KMS-11 (cell line): ENCODE data around the gene SYF2.
"Not testable (repeated sequence)": the region's sequence is repeated elsewhere in the genome, so short reads cannot be mapped to it uniquely, and the experiment has no call there.

Experiments
- H2AFZ ChIP-seq: fragments of 200-600 bp; sonication (generic); 2 replicates; pipeline ENCODE4 v1.6.1; 2016; ENCODE audit warnings: antibody characterized with exemption, mixed run types, low read depth
- H3K27ac ChIP-seq: fragments of 200-600 bp; sonication (generic); 2 replicates; pipeline ENCODE4 v1.6.1; 2016; ENCODE audit warnings: mild to moderate bottlenecking, mixed run types
- H3K27me3 ChIP-seq: fragments of 200-600 bp; sonication (generic); 2 replicates; pipeline ENCODE4 v1.6.1; 2017; ENCODE audit warnings: mild to moderate bottlenecking, low read depth, mixed run types, moderate library complexity; ENCODE audit not compliant: insufficient read depth
- H3K36me3 ChIP-seq: fragments of 200-600 bp; sonication (generic); 2 replicates; pipeline ENCODE4 v1.6.1; 2017; ENCODE audit warnings: mild to moderate bottlenecking, mixed run types; ENCODE audit not compliant: insufficient read depth
- H3K4me1 ChIP-seq: fragments of 200-600 bp; sonication (generic); 2 replicates; pipeline ENCODE4 v1.6.1; 2016; ENCODE audit warnings: mild to moderate bottlenecking, low read depth, mixed run types; ENCODE audit not compliant: poor library complexity, severe bottlenecking
- H3K4me2 ChIP-seq: fragments of 200-600 bp; sonication (generic); 2 replicates; pipeline ENCODE4 v1.7.0; 2016; ENCODE audit warnings: mild to moderate bottlenecking, mixed run types
- H3K4me3 ChIP-seq: fragments of 200-600 bp; sonication (generic); IDR thresholded peaks from 2 replicates; pipeline ENCODE4 v1.6.1; 2017; ENCODE audit warnings: low read depth, low read length, mixed read lengths; ENCODE audit not compliant: insufficient read depth
- H3K79me2 ChIP-seq: fragments of 200-600 bp; sonication (generic); 2 replicates; pipeline ENCODE4 v1.6.1; 2016; ENCODE audit warnings: low read depth, mixed run types; ENCODE audit not compliant: insufficient read depth
- H3K9ac ChIP-seq: fragments of 200-600 bp; sonication (generic); 2 replicates; pipeline ENCODE4 v1.6.1; 2016; ENCODE audit warnings: mild to moderate bottlenecking, mixed run types
- H4K20me1 ChIP-seq: fragments of 200-600 bp; sonication (generic); 2 replicates; pipeline ENCODE4 v1.6.1; 2016; ENCODE audit warnings: mild to moderate bottlenecking, mixed run types; ENCODE audit not compliant: insufficient read depth
- TF ChIP-seq, protein P1 (sequence below): fragments of 200-600 bp; sonication (generic); conservative IDR thresholded peaks from 2 replicates; pipeline ENCODE4 v1.6.1; 2017; ENCODE audit warnings: low read depth, mild to moderate bottlenecking, antibody characterized with exemption, low read length, moderate library complexity, mixed read lengths

SYF2 gene

DNA sequence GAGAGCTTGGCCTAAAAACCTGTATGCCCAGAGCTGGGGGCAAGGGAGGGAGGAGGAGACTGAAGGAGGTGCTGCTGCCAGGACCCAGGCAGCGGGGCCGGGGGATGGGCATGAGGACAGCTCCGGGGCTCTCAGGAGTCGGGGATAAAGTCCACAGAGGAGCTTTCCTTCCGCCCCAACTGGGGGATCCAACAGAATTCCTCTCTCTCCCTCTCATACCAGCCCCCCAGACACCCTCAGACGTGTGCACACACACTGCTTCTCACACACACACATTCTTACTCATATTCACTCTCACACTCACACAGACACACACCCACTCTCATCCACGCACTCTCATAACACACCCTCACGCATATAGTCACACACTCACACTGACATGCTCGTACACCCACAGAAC lies 39.1 kb downstream of the SYF2 start:
- no peaks in the 10 kb centered on the region for H3K36me3 ChIP-seq
- no peak overlapping the region for H3K27ac ChIP-seq
- H2AFZ ChIP-seq: no peak overlapping the region
- H3K4me1 ChIP-seq: no peaks in the 10 kb centered on the region
- no peaks in the 10 kb centered on the region for H3K79me2 ChIP-seq
- TF ChIP-seq, protein P1, sequence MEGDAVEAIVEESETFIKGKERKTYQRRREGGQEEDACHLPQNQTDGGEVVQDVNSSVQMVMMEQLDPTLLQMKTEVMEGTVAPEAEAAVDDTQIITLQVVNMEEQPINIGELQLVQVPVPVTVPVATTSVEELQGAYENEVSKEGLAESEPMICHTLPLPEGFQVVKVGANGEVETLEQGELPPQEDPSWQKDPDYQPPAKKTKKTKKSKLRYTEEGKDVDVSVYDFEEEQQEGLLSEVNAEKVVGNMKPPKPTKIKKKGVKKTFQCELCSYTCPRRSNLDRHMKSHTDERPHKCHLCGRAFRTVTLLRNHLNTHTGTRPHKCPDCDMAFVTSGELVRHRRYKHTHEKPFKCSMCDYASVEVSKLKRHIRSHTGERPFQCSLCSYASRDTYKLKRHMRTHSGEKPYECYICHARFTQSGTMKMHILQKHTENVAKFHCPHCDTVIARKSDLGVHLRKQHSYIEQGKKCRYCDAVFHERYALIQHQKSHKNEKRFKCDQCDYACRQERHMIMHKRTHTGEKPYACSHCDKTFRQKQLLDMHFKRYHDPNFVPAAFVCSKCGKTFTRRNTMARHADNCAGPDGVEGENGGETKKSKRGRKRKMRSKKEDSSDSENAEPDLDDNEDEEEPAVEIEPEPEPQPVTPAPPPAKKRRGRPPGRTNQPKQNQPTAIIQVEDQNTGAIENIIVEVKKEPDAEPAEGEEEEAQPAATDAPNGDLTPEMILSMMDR: no peak
- no peak overlapping the region for H3K9ac ChIP-seq
- H3K4me2 ChIP-seq: no peak overlapping the region
- no peaks in the 10 kb centered on the region for H4K20me1 ChIP-seq
- no peaks in the 10 kb centered on the region for H3K27me3 ChIP-seq
- H3K4me3 ChIP-seq: no peak overlapping the region

DNA sequence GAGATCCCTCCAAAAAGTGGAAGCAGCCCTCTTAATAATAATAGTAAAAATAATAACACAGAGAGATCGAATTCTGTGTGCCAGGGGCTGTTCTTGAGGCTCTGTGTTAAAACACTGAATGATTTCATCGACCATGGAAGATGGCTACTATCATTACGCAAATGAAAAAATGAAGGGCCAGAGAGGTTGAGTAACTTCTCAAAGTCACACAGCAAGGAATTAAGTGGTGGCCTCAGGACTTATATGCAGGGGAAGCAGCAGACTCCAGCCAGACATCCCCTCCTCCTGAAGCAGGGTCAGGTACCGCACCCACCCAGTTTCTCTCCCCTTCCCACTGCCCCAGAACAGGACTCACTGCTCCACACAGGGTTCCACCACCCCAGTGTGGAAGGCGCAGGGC lies 40.1 kb downstream of the SYF2 start:
- Histone ChIP-seq H3K79me2 (no peaks in the 10 kb centered on the region), H4K20me1 (no peaks in the 10 kb centered on the region), H2AFZ (no peak overlapping the region), H3K36me3 (no peaks in the 10 kb centered on the region), H3K27ac (no peak overlapping the region), H3K4me3 (no peak overlapping the region), H3K4me2 (no peak overlapping the region), H3K9ac (no peak overlapping the region), H3K27me3 (no peaks in the 10 kb centered on the region), H3K4me1 (no peaks in the 10 kb centered on the region)
- TF ChIP-seq, protein P1: no peak

DNA sequence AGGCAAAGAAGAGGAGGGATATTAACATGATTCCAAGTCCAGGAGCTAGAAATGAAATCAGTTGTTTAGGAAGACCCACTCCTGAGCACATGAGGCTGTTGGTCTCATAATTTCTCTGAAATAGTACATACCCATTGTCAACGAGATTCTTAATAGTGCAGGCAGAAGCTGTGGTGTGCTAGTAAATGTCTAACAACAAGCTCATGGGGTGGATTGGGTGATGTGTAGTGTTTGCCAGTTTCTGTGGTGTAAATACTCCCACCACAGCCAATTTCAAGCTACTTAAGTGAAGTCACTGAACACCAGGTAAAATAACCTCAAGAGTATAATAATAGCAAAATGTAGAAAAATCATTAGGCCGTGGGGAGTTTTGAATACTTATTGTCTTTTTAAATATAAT lies 42.0 kb downstream of the SYF2 start:
- H3K27ac ChIP-seq: no peak overlapping the region
- TF ChIP-seq, protein P1: no peak
- no peak overlapping the region for H3K4me2 ChIP-seq
- no peaks in the 10 kb centered on the region for H3K27me3 ChIP-seq
- H3K79me2 ChIP-seq: no peaks in the 10 kb centered on the region
- no peaks in the 10 kb centered on the region for H4K20me1 ChIP-seq
- no peak overlapping the region for H3K9ac ChIP-seq
- H3K36me3 ChIP-seq: no peaks in the 10 kb centered on the region
- no peak overlapping the region for H3K4me3 ChIP-seq
- H3K4me1 ChIP-seq: no peaks in the 10 kb centered on the region
- no peak overlapping the region for H2AFZ ChIP-seq

DNA sequence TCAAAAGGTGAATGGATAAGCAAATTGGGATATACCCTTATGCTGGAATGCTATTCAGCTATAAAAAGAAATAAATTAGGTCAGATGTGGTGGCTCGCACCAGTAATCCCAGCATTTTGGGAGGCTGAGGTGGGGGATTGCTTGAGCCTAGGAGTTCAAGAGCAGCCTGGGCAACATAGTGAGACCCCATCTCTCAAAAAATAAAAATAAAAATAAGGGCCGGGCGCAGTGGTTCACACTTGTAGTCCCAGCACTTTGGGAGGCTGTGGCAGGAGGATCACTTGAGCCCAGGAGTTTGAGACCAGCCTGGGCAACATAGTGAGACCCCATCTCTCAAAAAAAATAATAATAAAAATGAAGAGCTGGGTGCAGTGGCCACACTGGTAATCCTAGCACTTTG lies 44.4 kb downstream of the SYF2 start:
- H3K79me2 ChIP-seq, H2AFZ ChIP-seq, H4K20me1 ChIP-seq, H3K4me2 ChIP-seq, H3K4me3 ChIP-seq, H3K27ac ChIP-seq, H3K9ac ChIP-seq, H3K4me1 ChIP-seq, H3K27me3 ChIP-seq, H3K36me3 ChIP-seq: not testable (repeated sequence)

DNA sequence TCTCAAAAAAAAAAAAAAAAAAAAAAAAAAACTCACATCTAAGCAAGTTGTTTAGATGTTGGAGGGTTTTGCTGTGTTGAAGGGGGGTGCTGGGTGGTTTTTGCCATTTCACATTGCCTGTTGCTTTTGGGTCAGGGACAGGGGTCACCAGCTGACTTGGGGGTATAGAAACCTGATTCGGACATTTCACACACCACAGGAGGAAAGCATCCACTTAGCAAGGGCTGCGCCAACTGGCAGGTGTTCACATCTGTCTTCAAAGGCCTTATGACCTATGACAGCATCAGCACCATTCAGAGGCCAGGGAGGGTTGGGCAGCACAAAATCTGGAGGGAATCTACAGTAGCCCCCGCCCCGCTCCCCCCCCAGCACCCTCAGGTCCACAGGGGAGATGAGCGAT lies 45.2 kb downstream of the SYF2 start:
- Histone ChIP-seq H3K27me3 (no peaks in the 10 kb centered on the region), H3K9ac (no peak overlapping the region), H2AFZ (no peak overlapping the region), H4K20me1 (no peaks in the 10 kb centered on the region), H3K36me3 (no peaks in the 10 kb centered on the region), H3K4me2 (no peak overlapping the region), H3K27ac (no peak overlapping the region), H3K4me3 (no peak overlapping the region), H3K4me1 (no peaks in the 10 kb centered on the region), H3K79me2 (no peaks in the 10 kb centered on the region)
- TF ChIP-seq, protein P1: no peak
